HG03354 (cell line): ENCODE data around the gene SSH3.

Experiments
- ATAC-seq: cut with Tn5 transposase; IDR thresholded peaks from one replicate; pipeline ENCODE4 v1.9.1; 2021; ENCODE audit warnings: mild to moderate bottlenecking; ENCODE audit not compliant: unreplicated experiment, poor library complexity, severe bottlenecking

The SSH3 gene

DNA sequence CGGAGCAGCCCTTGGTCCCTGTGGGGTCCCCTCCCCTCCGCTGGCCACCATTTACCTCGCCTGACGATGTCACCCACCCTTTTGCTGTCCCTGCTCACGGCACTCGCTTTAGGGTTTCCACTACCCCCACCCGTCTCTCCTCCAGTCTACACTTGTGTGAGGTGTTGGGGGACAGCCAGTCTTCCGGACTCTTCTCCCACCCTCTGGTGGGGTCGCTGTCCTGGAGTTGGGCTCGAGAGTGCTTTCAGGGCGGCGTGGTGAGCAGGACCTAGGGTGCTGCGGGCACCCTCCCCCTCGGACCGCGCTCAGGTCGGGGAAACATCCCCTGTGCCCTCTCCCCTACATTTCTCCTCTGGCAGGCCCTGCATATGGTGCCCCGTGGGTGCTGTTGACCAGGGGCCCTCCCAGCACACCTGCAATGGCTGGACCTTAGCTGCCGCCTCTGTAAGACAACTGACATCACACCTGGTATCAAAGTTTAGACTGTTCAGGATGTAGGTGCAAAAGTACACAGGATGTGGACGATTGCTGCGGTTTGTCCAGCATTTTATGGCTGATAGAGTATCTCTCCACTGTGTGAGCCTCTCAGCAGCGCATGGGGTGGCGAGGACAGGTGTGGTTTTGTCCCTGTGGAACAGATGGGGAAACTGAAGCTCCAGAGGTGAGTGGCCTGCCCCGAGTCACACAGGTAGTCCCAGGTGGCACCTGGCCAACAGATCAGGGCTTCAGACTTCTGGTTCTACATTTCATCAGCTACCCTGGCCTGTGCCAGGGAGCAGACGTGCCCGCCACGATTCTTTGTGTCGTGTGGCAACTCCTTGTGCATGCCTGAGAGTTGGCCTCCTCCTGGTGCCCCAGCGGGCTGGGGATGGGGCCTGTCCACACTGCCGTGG lies 35.9 kb upstream of the SSH3 start:
- no peak for ATAC-seq

DNA sequence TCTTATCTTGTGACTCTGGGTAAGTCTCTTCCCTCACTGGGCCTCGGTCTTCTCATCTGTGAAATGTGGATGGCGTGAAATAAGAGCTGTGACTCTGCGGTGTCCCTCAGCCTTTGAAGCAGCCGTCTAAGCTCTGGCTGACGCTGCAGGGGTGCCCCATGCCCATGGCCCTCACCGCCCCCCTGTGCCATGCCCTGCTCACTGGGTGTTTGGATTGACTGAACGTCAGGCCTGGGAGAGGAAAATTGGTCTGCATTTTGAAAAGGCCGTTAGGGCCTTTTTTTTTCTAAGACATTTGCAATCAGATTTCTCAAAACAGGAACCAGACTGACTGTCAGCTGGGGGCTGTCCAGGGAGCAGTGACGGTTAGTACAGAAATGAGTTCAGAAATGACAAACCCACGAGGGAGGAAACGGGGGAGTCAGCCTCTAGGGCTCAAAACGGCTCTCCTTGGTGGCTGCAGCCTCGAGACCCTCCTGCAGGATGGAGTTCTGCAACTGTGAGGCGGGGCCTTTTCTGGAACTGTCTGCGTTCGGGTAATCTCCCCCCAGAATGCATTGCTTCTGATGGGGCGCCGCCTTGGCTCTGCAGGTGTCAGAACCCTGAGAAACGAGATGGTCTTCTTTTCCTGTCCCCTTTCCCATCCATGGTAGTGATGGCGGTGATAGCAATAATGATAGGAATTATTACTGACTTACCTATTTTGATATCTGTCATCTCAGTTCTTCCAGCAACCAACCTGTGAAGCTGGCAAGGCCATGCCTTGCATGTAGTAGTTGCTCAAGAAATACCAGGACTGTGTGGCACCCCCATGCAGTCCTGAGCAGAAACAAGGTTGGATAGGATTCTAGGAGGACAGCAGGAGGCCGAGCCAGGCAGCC lies 35.0 kb upstream of the SSH3 start:
- ATAC-seq, result peak; percentile 41

DNA sequence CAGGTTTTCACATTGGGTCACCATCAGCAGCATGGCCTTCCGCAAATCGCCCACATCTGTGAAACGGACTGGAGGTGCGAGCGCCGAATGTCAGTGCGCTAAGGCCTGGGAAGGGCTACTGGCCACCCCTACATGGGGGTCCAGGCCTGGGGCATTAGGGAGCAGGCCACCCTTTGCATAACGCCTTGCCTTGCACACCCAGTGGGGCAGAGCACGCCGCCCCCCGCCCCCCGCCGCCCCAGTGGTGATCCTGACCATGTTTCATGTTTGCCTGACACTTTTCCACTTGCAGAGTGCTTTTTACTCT lies 34.4 kb upstream of the SSH3 start:
- ATAC-seq, result no peak

DNA sequence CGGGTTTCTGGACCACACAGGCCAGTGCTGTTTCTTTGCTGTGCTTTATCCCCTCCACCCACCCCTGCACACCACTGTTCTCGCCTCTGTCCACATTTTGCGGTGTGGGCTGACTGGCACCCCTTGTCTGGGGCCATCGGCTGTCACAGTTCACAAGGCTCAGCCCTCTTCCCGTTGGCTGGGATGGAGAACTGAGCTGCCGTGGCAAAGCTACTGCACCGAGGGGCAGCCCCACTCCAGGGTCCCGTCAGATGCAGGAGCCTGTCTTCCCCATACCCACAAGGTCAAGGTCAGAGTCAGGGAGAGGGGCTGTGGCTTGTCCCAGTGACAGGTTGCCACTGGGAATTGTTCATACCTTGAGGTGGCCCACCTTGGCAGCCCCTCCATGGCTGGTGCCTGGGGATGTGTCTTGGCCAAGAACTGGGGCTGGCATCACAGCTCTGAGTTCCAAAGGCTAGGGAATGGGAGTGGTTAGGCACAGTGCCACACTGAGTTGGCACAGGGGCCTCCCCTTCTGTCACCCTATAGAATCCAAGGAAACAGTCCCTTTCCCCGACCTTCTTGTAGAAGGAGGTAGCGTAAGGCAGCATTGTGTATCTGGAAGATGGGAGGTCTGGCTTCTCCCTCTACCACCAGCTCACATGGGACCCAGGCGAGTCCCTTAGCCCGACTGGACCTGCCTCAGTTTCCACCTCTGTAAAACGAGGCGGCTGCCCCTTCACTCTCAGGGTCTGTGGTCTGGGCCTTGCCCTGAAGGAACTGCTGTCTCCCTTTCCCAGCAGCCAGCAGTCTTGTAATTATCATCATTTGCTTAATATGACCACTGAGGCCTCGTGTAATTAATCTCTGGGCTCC lies 33.7 kb upstream of the SSH3 start:
- no peak for ATAC-seq

DNA sequence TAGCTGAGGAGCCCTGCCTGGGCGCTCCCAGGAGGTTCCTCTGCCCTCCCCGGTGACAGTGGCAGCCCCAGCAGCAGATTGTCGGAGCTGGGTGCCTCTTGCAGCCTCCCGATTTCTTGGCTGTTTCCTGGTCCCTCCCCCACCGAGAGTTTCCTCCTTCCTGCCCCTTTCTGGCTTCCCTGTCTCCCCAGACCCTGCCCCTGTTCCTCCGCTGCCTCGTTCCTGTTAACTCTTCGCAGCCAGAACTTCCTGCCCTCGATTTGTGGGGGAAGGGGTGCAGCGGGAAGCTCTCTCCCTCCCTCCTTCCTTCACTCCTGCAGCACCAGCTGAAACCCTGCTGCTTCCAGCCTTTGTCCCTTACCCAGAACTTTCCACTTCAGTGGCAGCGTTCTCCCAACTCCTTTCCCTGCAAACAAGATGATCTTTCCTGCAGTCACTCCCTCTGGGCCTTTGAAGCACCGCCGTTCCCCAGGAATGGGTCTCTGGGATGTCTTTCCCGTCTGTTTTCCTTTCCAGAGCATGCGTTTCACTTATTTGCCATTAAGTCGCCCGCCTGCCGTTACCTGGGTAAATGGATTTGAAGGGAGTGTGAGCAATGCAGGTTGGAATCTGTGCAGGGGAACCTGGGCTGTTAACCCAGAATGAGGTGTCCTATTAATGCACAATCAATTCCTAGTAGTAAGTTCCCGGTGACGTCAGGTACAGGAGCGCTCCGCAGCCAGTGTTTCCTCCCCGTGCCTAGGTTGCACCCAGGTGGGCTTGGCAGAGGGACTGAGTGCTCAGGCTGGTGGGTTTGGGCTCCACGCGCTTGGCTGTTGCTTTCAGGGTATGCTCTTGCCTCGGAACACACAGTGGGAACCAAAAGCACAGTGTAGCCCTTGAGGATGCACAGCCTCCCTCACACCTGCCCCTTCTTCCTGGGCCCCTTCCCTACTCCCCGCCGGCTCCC lies 32.8 kb upstream of the SSH3 start:
- ATAC-seq, result no peak

DNA sequence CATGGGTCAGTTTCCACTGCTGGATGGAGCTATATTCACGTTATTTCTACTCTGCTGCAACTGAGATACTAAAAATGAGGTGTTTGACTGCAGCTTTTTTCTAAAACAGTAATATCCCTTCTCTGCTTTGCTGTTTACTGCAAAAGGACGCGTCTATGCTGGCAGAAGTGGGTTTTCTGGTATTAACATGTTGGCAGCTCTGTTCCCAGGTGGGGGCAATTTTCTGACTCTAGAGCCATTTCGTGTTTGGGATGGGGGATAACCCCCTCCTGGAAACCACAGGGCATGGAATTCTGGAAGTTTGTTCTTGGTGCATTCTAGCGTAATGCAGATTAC lies 32.2 kb upstream of the SSH3 start:
- no peak for ATAC-seq

DNA sequence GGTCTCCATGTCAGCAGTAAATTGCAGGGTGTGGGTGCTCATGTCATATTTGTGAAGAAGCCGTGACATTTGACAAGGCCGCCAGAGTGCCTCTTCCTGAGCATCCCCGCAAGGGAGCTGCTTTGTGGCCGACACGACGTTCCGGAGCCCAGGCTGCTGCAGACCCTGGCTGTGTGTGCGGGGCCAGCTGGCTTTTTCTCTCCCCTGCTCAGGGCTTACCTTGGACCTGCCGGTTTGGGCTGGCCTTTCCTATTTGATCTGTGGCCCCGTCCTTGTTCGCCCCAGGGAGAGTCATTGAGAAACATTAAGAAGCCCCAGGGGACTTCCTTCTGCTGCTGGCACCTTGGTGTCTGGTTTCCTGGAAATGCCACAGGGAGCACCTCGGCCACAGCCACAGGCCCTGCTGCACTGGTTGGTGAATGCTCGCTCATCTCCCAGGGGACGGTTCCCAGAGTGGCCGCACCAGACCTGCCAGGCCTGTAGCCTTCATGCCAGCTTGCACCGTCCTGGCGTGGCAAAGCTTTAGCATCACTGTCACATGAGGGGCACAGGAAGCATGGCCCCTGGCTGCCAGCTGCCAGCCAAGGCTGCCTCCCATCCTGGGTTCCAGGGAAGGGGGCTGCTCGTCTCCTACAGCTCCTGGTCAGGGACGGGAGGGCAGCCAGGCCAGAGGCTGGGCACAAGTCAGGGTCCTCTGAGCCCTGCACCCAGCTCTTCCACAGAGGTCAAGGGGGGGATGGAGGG lies 31.6 kb upstream of the SSH3 start:
- no peak for ATAC-seq

DNA sequence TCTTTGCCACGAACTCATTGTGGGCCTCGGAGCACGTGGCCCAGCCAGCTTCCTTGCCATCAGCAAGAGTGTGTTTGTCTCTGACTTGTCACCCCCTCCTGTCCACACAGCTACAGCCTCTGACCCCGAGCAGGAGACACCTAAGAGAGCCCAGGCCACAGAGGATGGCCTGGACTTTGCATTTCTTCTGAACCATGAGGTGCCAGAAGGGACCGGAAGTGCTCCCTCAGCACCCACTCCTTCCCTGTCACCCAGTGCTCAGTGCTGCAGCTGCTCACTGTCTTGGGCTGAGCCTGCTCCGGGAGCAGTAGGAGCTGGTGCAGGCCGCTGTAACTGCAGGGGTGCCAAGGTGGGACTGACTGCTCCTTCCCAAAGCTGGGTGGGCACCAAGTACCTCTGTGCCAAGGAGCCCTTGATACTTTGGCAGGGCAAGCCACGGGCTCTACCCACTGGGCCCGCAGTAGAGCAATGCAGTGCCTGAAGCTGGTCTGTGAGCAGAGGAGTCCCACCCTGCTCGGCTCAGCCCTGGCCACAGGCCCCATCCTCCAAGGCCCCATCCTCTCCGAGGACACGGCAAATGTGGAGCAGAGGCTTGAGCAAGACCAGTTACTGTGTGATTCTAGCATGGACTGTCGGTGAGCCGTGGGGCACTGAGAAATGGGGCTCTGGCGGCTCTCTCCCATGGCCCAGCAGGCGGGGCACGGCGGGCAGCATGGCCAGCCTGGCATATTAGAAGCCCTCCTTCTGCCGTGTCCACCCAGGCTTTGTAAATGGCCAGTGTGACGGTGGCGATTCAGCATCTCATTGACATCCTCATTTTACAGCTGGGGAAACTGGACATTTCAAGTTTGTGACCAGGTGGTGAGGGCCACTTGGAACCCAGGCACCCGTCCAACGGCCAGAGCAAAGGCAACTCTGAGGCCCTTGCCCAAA lies 30.7 kb upstream of the SSH3 start:
- no peak for ATAC-seq

DNA sequence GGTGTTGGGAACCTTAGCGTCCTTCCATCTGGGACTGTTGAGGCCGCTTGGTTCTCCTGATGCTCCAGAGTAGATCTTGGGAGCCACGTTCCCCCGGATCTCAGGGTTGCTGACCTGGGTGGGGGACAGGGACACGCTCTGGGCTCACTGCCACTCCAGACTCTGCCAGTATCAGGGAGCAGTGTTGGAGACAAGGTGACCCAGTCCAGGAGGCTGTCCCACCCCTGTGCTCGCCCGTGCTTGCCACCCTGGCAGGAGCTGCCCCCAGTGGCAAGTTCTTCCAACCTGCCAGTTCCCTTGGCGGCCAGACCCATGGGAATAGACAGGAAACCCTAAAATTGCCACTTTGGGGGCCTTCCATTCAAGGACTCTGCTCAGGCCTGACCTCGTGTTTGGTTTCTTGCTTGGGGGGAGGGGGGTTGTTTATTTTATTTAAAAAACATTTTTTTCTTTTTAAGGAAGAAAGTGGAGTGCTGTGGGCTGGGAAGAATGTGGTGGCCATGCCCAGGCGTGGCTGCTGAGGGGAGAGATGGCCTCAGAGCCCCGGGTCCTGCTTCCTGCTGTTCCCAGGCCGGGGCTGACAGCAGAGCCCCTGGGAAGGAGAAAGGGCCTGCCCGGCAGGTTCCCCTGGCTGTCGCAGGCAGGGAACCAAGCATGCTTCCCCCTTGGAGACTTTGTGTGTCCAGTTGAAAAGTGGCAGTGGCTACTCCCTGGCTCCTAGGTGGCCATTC lies 29.9 kb upstream of the SSH3 start:
- no peak for ATAC-seq

DNA sequence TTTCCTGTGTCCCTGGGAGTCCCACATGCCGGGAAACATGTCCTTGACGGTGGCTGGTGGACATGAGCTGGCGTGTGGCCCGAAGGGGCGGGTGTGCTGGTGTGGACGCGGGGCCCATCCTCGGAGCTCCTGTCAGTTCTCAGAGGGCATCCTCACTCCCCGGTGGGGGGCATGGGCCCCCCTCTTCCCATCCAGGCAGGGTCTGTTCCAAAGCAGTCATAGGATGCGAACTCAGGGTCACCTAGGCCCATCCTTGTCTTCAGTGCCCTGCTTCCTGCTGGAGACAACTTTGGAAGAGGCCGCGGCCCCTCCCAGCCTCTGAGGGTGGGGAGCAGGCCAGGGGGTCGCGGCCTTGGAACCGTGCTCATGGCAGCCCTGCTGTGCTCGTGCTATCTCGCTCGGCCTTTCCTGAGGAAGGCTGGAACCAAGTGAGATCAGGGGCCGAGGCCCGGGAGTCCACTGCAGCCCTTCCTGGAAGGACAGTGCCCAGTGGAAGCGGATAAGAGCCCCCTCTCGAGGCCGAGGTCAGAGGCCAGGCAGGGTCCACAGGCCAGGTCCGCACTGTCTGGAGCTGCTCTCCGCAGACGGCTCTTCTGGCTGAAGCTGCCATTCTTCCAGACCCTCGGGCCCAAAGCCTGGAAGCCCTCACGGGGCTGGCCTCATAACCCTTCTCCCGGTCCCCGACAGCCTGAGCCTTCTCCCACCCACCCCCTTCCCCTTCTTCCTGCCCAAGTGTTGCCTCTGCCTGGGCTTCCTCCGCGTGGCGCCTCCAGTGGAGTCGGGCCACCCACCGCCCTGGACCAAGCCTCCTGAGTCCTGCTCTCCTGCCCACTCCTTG lies 28.3 kb upstream of the SSH3 start:
- no peak for ATAC-seq

DNA sequence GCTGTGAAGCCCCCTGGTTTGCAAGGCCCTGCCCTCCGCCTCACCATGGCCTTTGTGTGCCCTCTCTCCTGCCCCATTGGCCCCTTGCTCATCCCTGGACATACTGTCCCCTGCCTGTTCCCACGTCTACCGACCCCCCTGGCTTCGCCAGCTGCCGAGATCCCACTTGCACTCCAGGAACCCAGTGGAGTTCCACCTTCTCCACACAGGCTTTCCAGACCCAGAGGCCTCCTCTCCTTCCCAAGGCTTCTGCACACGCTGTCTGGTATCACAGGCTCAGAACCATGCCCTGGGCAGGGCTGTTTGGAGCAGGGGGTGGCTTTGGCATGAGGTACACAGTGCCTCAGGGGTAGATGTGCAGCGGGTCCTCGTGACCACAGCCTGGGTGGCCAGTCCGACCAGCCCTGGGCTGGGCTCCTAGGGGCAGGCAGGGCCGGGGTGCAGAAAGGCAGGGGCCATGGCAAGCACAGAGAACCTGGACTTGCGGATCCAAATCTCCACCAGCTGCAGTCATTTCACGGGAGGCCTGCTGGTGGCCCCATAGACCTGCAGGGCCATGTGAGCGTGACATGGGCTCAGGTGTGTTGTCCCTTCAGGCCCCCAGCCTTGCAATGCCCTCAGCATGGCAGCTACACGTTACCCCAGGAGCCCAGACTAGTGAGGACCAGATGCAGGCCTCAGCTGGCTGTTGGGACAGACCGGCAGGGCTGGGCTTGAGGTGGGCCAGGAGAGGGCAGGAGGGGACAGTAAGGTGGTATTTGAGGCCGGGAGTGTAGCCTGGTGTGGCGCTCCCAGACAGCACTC lies 27.5 kb upstream of the SSH3 start:
- no peak for ATAC-seq

DNA sequence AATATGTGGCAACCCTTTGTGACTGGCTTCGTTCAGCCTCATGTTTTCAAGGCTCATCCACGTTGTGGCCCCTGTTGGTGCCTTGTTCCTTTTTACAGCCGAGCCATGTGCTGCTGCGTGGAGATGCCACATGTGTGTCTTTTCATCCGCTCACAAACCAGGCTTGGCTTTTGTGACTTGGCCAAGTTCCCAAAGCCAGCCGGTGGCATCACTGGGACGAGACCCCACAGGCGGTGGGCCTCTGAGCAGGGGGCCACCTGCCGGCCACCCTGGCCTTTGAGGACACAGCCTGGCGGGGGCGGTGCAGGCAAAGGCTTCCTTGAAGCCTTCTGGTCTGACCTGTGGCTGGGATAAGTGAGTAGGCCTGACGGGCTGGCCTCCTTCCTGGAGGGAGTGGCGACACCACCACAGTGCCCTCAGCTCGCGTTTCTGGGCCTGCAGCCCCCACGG lies 26.5 kb upstream of the SSH3 start:
- peak; percentile 22 for ATAC-seq

DNA sequence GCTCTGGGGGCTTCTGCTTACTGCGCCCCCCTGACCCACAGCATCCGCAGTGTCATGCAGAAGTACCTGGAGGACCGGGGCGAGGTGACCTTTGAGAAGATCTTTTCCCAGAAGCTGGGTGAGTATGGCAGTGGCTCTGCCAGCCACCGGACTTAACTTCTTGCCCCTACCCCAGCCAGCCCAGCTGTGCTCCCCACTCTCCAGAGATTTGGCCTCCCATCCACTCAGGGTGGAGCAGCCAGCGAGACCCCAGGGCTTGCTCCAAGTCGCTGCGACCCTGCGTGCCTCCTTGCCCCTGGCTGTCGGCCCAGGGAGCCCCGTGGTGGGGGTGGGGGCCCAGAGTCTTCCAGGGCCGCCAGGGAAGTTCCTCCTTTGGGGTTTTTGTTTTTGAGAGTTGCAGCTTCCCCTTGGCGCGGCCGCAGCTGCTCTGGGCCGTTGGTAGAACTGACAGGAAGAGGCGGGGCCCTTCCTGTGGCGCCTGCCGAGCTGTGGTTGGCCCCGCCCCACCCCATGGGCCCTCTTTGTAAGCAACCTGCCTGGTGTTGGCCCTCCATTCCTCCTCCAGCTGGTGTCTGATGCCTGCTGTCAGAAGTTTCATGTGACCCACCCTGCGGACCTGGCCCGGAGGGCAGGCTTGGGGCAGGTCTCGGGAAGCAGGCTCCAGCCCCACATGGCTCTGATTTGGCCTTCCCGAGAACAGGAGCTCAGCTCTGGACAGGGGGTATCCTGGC lies 25.9 kb upstream of the SSH3 start:
- peak; percentile 82 for ATAC-seq

DNA sequence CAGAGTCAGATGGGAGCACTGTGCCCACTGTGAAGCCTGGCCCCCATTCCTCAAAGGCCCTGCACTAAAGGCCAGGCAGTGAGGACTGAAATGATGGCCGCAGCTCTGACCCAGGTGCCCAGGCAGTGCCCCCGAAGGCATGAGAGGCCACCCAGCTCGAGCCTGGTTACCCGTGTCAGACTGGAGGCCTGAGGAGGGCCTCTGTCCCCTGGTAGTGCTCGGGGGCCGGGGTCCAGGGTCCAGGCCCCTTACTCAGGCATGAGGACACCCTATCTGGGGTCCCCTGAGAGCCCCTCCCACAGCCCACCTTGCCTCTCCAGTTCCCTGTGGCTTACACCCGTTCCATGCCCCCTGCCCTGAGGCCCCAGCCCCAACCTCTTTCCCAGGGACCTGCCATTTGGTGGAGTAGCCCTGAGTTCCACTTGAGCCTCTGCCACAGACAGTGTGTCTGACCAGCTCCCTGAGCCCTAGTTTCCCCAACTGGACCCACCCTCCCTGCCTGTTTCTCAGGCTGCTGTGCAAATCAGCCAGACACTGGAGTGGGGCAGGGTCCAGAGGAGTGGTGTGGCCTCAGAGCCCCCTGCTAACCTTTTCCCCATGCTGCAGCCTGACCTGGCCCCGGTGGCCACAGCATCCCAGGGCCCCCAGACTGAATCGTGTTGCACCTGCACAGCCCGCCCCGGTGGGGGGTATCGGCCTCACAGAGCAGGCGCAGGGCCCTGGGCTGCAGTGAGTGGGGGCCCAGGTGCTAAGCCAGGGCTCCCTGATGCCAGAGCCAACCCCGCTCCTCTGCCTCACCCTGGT lies 25.0 kb upstream of the SSH3 start:
- no peak for ATAC-seq
